HG02981 (cell line): ENCODE results near the gene MMD2.

Experiments
- ATAC-seq: cut with Tn5 transposase; IDR thresholded peaks from one replicate; pipeline ENCODE4 v1.9.1; 2021; ENCODE audit warnings: mild to moderate bottlenecking, moderate library complexity; ENCODE audit not compliant: unreplicated experiment

Gene MMD2

DNA sequence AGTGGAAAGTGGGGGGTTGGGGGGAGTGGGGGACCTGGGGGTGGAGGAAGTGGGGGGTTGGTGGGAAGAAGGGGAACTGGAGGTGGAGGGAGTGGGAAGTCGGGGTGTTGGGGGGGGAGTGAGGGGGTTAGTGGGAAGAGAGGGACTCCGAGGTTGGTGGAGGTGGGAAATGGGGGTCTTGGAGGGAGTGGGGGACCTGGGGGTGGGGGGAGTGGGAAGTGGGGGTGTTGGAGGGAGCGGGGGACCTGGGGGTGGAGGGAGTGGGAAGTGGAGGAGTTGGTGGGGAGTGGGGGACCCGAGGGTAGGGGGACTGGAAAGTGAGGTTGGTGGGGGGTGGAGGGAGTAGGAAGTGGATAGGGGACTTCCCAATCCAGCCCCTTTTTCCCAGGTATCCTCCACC is 906 bp upstream of the MMD2 start:
- ATAC-seq, result no peak

DNA sequence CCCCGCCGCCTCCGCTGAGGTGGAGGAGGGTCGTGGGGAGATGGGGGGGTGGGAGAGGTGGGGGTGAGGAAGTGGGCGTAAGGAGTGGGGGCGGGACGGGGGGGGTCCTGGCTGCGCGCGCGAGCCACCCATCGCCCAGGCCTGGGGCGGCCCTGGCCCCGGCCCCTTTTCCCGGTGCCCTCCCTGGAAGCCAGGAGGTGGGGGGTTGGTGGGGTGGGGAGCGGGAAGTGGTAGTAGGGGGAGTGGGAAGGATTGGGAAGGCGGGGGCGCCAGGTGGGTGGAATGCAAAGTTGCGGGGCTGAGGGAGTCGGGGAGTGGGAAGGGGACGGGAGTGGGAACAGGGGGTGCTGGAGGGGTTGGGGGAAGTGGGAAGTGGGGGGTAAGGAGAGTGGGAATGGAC is 319 bp upstream of the MMD2 start:
- no peak for ATAC-seq

DNA sequence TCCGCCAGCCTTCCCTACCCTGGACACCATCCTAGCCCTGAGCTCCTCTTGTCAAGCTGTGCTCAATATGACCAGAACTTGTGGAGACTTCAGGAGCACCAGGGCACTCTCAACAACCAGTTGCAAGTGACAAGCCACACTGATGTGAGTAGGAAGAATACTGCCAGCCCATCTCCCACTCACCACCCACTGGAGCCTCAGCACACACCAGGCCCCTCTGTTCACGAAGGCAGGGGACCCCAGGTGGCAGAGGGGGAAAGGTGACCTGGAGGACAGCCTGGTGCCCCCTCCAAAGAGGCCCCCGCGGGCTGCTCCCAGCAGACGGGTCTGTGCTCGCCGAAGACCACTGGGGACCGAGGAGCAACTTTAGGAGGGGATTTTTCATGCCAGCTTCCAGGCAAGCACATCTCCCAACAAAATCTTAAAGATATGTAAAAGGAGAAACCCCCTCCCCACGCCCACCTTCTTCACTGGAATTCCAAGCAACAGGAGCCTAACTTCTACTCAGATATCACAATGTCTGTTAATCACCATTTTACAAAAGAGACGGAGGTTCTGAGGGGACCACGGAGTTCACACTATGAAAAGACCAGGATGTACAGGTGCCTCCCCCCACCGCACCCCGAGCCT is 1.0 kb downstream of the MMD2 start:
- ATAC-seq, result no peak

DNA sequence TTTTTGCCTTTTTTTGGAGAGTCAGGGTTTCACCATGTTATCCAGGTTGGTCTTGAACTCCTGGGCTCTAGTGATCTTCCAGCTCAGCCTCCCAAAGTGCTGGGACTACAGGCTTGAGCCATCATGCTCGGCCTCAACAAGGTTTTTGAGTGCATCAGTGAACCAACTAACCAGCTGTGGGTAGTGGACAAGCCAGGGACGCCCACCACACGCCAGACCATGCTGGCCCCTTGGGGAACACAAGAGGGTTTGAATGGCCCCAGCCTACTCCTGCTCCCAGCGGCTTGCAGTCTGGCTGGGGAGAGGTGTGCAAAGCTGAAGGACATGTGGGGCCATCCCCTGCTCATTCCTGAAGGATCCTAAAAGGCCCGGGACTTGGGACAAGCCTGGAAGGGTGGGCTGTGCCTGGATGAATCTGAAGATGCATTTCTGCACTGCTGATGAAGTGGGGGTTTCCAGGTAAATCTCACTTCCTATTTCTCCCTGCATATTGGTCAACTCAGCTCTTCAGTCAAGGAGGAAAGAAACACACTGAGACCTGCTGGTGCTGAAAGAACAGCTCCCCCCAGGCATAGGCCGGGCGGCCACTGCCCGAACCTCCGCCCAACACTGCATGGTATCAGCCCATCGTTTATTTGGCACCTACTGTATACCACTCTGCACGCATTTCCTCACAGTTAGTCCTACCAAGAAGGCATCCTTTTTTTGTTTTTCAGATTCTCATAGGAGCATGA is 6.9 kb downstream of the MMD2 start:
- ATAC-seq, result no peak

DNA sequence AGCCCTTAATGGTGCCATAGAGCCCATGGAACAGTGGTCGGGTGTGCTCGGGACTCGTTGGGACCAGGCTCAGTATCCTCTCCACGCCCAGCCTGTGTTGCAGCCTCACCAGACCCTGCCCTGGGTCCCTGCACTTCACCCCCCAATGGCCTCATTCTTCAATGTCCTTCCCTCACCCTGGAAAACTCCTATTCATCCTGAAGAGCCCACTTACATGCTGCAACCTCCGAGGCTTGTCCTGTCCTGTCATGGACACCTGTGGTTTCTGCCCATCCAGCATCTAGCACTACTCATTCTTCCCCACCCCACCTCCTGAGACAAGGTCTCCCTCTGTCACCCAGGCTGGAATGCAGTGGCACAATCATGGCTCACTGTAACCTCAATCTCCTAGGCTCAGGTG is 7.7 kb downstream of the MMD2 start:
- no peak for ATAC-seq

DNA sequence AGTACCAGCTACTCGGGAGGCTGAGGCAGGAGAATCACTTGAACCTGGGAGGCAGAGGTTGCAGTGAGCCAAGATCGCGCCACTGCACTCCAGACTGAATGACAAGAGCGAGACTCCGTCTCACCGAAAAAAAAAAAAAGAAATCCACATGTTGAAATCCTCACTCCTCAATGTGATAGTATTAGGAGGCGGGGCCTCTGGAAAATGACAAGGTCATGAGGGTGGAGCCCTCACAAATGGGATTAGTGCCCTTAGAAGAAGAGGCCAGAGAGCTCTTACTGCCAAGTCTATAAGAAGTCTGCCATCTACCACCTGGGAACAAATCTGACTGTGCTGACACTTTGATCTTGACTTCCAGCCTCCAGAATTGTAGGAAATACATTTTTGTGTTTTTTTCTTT is 10.6 kb downstream of the MMD2 start:
- no peak for ATAC-seq

DNA sequence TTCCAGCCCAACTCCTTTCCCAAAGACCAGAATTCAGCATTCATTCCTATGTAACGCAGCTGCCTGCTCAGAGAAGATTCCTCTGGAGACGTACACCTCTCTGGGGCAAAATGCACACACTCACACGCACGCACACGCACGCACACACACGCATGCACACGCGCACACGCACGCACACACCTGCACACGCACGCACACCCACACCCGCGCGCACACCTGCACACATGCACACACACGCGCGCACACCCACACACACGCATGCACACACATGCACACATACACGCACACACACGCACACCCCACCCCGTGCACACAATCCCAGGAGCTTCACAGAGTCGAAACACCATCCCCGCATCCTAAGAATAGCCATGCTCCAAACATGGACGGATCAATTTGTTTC is 13.0 kb downstream of the MMD2 start:
- ATAC-seq, result no peak

DNA sequence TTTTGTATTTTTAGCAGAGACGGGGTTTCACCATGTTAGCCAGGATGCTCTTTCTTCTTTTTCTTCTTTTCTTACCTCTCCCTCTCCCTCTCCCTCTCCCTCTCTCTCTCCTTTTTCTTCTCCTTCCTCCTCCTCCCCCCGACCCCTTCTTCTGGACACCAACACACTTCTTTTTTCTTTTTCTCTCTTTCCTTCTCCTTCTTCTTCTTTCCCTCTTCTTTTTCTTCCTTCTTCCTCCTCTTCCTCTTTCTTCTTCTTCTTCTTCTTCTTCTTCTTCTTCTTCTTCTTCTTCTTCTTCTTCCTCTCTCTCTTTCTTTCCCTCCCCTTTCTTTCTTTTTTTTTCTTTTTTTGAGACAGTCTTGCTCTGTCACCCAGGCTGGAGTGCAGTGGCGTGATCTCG is 14.0 kb downstream of the MMD2 start:
- no peak for ATAC-seq

DNA sequence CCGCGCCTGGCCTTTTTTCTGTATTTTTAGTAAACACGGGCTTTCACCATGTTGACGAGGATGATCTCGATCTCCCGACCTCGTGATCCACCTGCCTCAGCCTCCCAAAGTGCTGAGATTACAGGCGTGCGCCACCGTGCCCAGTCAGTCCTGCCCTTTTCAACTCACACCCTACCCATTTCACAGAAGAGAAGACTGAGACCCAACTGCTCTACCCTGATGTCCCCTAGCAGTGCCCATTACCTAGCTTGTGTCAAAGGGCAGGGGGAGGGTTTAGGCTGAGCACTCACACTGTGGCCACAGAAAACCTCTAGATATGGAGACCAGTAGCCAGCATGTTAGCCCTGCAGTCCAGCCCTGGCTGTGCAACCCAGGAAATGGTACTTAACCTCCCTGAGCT is 15.7 kb downstream of the MMD2 start:
- ATAC-seq, result no peak

DNA sequence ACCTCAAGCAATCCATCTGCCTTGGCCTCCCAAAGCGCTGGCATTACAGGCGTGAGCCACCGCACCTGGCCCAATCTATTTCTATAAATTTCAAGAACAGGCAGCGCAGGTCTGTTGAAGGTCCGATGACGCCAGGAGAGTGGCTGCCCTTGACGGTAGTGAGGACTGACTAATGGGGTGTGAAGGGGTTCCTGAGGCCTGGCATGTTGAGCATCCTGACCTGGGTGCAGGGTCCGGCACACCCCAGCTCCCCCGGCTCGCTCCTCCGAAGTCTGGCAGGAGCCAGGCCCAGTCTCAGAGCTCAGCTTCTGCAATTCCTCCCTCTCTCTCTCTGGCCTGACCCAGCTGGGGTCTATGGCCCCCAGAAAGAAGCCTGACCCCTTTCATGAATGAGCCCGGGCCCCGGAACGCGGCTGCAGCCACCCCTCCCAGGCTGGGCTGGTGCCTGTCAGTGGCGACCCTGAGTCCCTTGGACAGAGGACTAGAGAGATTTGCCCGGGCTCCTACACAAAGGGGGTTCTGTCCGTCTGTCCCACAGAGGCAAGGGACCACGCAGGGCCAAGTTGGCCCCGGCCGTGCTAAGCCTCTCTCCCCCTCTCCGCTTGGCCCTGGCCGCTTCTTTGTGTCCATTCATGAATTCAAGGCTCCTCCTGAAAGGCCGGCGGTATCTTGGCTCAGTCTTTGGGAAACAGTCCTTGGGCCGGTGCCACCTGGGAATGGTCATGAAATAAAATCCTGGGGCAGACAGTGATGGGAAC is 18.8 kb downstream of the MMD2 start:
- ATAC-seq, result no peak

DNA sequence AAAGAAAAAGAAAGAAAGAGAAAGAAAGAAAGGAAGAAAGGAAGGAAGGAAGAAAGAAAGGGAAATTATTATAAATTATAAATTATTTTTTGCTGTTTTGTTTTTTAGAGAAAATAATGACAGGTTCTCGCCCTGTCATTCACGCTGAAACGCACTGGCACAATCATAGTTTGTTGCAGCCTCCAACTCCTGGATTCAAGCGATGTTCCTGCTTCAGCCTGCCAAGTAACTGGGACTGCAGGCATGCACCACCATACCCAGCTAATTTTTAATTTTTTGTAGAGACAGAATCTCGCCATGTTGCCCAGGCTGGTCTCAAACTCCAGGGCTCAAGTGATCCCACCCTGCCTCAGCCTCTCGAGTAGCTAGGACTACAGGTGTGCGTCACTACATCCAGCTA is 21.6 kb downstream of the MMD2 start:
- no peak for ATAC-seq

DNA sequence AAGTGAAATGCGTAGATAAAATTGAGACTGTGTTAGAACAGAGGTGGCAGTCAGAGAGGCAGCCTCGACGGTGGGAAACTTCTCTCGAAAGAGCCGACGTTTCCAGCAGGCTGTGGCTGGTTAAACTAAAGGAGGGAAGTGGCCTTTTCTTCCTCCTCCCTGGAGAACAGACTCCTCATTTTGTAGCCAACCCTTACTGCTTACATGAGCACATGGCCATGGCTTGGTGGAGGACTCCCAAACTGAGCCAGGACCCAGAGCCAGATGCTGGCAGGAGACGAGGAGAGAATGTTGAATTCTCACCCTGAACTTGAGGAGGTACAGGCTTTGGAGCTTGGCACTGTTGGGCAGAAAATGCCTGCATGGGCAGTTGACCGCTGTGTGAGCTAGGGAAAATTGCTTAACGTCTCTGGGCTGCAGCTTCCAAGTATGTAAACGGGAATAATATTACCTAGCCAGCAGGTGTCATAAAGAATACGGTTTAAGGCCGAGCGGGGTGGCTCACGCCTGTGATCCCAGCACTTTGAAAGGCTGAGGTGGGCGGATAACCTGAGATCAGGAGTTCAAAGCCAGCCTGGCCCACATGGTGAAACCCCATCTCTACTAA is 24.5 kb downstream of the MMD2 start:
- ATAC-seq, result no peak

DNA sequence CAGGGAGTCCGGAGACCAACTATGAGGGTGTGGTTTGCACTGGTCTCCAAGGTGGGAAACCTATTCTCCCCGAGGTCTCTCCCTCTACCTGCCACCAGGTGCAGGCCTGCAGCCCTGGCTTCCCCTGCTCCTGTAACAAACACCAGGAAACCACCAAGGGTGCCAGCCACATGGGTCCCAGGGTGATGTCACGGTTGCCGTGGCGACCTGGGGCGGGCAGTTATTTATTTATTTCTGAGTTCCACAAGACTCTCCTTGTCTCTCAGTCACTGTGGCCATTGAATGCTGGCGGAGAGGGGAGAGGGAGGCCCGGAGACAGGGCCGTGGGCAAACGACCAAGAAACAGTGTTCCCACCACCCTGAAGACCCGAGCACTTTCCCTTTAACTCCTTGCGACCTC is 27.0 kb downstream of the MMD2 start:
- ATAC-seq, result no peak

DNA sequence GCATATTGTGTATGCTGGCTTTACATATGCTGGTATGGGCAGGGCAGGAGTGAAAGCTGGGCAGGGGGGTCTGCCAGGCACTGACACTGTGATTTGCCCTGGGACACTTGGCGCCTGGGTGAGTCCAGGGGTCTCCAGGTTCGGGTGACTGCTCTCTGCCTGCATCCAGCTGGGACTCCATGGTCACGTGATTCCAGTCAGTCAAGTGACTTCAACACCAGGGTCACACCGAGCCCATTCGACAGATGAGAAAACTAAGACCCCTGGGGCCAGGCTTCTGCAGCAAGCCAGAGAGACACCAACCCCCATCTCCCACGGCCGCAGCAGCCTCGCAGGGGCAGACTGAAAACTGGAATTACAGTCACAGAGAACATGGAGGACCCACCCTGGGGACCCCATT is 30.0 kb downstream of the MMD2 start:
- ATAC-seq, result no peak

DNA sequence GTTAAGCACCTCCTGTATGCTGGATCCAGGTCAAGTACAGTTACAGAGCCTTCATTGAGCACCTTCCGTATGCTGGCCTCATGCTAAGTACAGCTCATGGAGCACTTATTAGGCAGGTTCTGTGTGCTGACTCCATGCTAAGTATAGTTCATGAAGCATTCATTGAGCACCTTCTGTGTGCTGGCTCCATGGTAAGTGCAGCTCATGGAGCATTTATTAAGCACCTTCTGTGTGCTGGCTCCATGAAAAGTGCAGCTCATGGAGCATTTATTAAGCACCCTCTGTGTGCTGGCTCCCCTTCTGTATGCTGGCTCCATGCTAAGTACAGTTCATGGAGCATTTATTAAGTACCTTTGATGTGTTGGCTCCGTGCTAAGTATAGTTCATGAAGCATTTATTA is 30.5 kb downstream of the MMD2 start:
- no peak for ATAC-seq

DNA sequence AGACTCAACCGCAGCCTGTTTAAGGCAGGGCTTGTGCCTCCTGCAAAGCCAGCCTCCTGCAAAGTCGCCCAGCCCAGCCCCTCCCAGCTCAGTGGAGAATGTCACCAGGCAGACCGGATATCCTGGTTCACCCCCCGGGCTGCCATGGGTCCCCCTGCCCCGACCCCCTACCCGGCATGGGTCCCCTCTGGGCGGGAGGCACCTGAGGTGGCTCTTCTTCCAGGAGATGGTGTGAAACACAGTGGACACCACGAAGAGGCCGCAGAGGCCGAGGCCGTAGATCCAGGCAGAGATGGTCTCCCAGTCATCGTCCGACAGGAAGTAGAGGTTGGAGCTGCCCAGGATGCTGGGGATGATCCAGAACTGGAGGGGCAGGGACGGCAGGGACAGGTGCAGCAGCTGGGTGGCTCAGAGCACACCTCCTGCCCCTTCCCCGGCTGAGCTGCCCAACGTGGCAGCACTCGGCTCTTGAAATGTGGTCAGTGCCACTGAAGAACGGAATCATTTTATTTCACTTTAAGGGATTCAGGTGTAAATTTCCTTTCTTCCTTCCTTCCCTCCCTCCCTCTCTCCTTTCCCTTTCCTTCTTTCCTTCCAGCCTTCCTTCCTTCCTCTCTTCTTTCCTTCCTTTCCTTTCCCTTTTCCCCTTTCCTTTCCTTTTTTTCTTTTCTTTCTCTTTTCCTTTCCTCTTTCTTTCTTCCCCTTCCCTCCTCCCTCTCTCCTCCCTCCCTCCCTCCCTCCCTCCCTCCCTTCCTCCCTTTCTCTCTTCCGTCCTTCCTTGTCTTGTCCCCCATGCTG is 38.8 kb downstream of the MMD2 start:
- no peak for ATAC-seq

DNA sequence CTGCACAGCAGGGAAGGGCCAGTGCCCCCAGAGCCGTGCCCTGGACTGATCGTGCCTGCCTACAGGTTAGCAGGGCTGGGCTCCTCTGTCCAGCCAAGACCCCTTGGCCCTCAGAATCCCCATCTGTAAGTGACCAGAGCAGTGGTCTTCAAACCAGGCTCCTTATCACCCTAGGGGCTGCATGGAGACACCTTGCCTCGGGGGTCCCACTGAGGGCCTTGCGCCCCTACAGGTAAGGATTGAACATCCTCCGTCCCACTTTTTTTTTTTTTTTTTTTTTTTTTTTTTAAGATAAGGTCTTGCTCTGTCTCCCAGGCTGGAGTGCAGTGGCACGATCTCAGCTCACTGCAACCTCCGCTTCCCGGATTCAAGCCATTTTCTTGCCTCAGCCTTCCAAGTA is 42.9 kb downstream of the MMD2 start:
- ATAC-seq, result no peak

DNA sequence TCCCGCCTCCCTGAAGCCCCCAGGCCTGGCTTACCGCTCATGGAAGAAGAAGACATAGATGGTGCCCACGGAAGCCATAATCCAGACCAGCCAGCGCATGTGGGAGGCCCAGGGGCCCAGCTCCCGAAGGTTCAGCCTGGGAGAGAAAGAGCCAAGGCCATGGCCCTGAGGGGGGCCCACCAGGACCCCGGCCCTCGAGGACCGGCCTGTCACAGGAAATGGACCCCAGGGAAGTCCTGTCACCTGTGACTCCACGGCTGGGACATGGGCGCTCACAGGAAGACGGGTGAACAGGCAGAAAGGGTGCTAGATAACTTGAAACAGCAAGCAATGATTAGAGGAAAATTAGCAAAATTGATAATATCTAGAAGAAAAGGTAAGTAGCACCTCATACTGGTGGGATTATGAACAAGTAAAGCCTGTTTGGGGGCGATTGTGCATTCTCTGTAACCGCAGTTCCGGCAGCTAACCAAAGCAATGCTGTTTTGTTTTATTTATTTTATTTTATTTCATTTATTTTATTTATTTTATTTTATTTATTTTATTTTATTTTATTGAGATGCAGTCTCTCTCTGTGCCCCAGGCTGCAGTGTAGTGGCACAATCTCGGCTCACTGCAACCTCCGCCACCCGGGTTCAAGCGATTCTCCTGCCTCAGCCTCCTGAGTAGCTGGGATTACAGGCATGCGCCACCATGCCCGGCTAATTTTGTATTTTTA is 47.7 kb downstream of the MMD2 start:
- ATAC-seq, result no peak

DNA sequence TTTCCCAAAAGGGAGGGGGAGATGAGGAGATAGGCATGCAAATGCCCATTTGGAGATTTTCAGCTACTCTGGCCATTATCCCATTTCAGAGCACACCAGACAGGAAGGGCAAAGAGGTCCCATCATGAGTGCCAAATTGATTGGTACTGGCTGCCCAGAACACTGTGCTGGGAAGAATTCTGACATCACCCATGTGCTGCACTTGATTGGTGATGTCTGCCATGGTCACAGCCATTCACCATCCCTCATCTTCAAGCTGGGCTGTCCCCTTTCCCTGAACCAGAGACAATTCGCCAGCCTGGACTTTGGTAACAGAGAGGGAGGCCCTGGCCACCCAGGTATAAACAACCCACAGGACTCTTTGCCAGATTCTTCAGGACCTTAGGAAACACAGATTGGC is 52.3 kb downstream of the MMD2 start:
- no peak for ATAC-seq

DNA sequence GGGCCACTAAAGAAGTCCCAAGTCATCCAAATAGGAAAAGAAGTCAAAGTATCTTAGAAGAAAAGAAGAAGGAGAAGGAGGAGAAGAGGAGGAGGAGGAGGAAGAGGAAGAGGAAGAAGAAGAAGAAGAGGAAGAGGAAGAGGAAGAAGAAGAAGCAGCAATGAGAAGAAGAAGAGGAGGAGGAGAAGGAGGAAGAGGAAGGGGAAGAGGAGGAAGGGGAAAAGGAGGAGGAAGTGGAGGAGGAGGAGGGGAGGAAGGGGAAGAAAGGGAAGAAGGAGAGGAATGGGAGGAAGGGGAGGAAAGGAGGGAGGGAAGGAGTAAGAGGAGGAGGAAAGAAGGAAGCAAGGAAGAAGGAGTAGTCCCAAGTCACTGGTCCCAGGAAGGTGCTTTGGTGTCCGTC is 53.8 kb downstream of the MMD2 start:
- no peak for ATAC-seq
